K562 (cell line): Measurements from ENCODE around the gene GAL3ST2. TPM values are rescaled to one million over a fixed set of nuclear protein-coding genes. Genes with fewer than 3 reads are reported as not detected.

ENCODE experiments used
- ATAC-seq: fragments of 200-7000 bp; cut with Tn5 transposase; 3 replicates; pipeline ENCODE4 v1.9.1; 2020; ENCODE audit warnings: moderate library complexity
- BruUV-seq: library from RNA; stranded (reverse); fragments of 400-500 nt; replicated peaks from 2 replicates; lab custom pipeline; 2021; lab: Mats Ljungman, UMichigan
- CTCF ChIA-PET: fragments of 300-600 bp; formaldehyde crosslinking; extraction: SDS; loops from one replicate; lab custom pipeline; 2021; ENCODE audit warnings: low intra/inter-chr PET ratio; lab: Yijun Ruan, JAX
- POLR2A ChIA-PET: fragments of 300-600, 350-650 bp; sonication (Branson Sonifier 250); formaldehyde crosslinking; extraction: SDS; loops from one replicate; lab custom pipeline; 2021; ENCODE audit warnings: antibody characterized with exemption, inconsistent platforms; lab: Yijun Ruan, JAX
- DNase-seq, 4 experiments: peaks; one replicate each; pipeline versions ENCODE4 v3.0.0 to v3.0.0-alpha.2; 2011 to 2018; ENCODE audit warnings: low spot score in 3 of 4, mixed read lengths in 3 of 4; ENCODE audit errors: extremely low read depth in 1 of 4
- FAIRE-seq: peaks from 2 replicates; lab custom pipeline; 2011; peaks lifted over from hg19 to GRCh38; lab: Jason Lieb, UNC
- H2AFZ ChIP-seq: 2 replicates; pipeline ENCODE4 v1.6.0; 2011; ENCODE audit warnings: low read depth, low read length, control low read depth, inconsistent platforms
- H3K27ac ChIP-seq: fragments of 200-600 bp; 3 replicates; pipeline ENCODE4 v1.8.0; 2011; ENCODE audit warnings: low read depth, mild to moderate bottlenecking, control low read depth, inconsistent platforms, low read length, moderate library complexity, mixed read lengths; ENCODE audit errors: extremely low read depth
- H3K27me3 ChIP-seq, 2 experiments: fragments of 300-600 bp in 1 of 2; 2 replicates in 1 of 2; 3 replicates in 1 of 2; pipeline versions ENCODE4 v1.6.0 to v1.8.0; 2011; ENCODE audit warnings: inconsistent platforms in 2 of 2, low read length in 2 of 2, mild to moderate bottlenecking in 1 of 2, mixed read lengths in 1 of 2, moderate library complexity in 1 of 2; ENCODE audit not compliant: control insufficient read depth in 2 of 2, insufficient read depth in 2 of 2
- H3K36me3 ChIP-seq: fragments of 300-600 bp; 3 replicates; pipeline ENCODE4 v1.8.0; 2011; ENCODE audit warnings: mild to moderate bottlenecking, low read length, inconsistent platforms; ENCODE audit not compliant: control insufficient read depth, insufficient read depth
- H3K4me1 ChIP-seq, 2 experiments: fragments of 200-600 bp in 1 of 2; replicated peaks in 1 of 2; 2 replicates in 1 of 2; 3 replicates in 1 of 2; pipeline versions ENCODE4 v1.5.1 to v1.8.0; 2011; ENCODE audit warnings: inconsistent platforms in 2 of 2, low read length in 2 of 2, mild to moderate bottlenecking in 1 of 2, mixed read lengths in 1 of 2, moderate library complexity in 1 of 2; ENCODE audit not compliant: control insufficient read depth in 2 of 2, insufficient read depth in 2 of 2
- H3K4me2 ChIP-seq: 2 replicates; pipeline ENCODE4 v1.6.1; 2011; ENCODE audit warnings: low read length, control low read depth, inconsistent platforms, mixed read lengths; ENCODE audit not compliant: insufficient read depth
- H3K4me3 ChIP-seq: fragments of 200-600 bp; sonication (generic), shearing (Covaris generic); 2 replicates; pipeline ENCODE4 v1.5.1; 2016; ENCODE audit warnings: control low read depth, inconsistent platforms
- H3K79me2 ChIP-seq: fragments of 200-600 bp; 3 replicates; pipeline ENCODE4 v1.8.0; 2011; ENCODE audit warnings: low read length, inconsistent platforms; ENCODE audit not compliant: control insufficient read depth, insufficient read depth
- H3K9ac ChIP-seq, 2 experiments: 2 replicates each; pipeline versions ENCODE4 v1.6.0 to v1.6.1; 2011; ENCODE audit warnings: low read depth in 2 of 2, low read length in 2 of 2, control low read depth in 1 of 2, inconsistent platforms in 1 of 2, mild to moderate bottlenecking in 1 of 2, mixed read lengths in 1 of 2; ENCODE audit not compliant: insufficient read depth in 1 of 2
- H3K9me1 ChIP-seq: one replicate; pipeline ENCODE4 v1.6.0; 2011; ENCODE audit warnings: inconsistent platforms, mild to moderate bottlenecking, low read length, moderate library complexity; ENCODE audit not compliant: control insufficient read depth, insufficient read depth
- H3K9me3 ChIP-seq: replicated peaks from 2 replicates; pipeline ENCODE4 v1.5.1; 2011; ENCODE audit warnings: low read depth, low read length, inconsistent platforms; ENCODE audit not compliant: control insufficient read depth, insufficient read depth
- H4K20me1 ChIP-seq: replicated peaks from 2 replicates; pipeline ENCODE4 v1.6.1; 2011; ENCODE audit warnings: low read length, inconsistent platforms, mixed read lengths; ENCODE audit not compliant: control insufficient read depth, insufficient read depth
- NCOA1 ChIP-seq: fragments of 450-650 bp; IDR thresholded peaks from 2 replicates; pipeline ENCODE4 v1.6.1; 2016; ENCODE audit warnings: low read depth
- RBM34 ChIP-seq: fragments of 200-400 bp; formaldehyde crosslinking; IDR thresholded peaks from 2 replicates; pipeline ENCODE4 v1.6.1; 2018; ENCODE audit warnings: low read length, borderline replicate concordance; ENCODE audit not compliant: insufficient read depth
- SMAD3 ChIP-seq: fragments of 450-650 bp; formaldehyde crosslinking; conservative IDR thresholded peaks from 2 replicates; pipeline ENCODE4 v1.4.0; 2020; ENCODE audit warnings: mild to moderate bottlenecking
- TBP ChIP-seq: optimal IDR thresholded peaks from 2 replicates; pipeline ENCODE3; 2011; ENCODE audit warnings: low read depth, low read length, improper control_type of control experiment
- ZNF398 ChIP-seq: fragments of 250-450 bp; sonication (Bioruptor Pico); IDR thresholded peaks from 2 replicates; pipeline ENCODE4 v1.8.0; 2021; ENCODE audit warnings: moderate library complexity, mild to moderate bottlenecking, inconsistent platforms
- ZNF507 ChIP-seq: conservative IDR thresholded peaks from 2 replicates; pipeline ENCODE4 v1.6.1; 2017; ENCODE audit warnings: missing genetic modification characterization, missing compliant biosample characterization
- WGBS: fragments of 100-300 bp; shearing (Covaris generic); methylation state at CpG from one replicate; pipeline ENCODE4 v1.1.6; 2016; ENCODE audit warnings: low coverage, mixed read lengths; ENCODE audit not compliant: insufficient coverage; ENCODE audit errors: missing lambda C conversion rate; 5-methylcytosine and 5-hydroxymethylcytosine counted together
- in situ Hi-C: fragments of 300-500 bp; cut with MboI; formaldehyde crosslinking; loops from 4 replicates; pipeline ENCODE4 v1.15.0; 2018; ENCODE audit warnings: inconsistent platforms, mixed read lengths
- intact Hi-C: fragments of 100-400 bp; cut with micrococcal nuclease; formaldehyde crosslinking; loops from 2 replicates; pipeline ENCODE4 v1.14.2; 2022
- polyA plus RNA-seq, 8 experiments: library from polyadenylated mRNA; depleted of rRNA in 4 of 8; stranded (reverse) in 5 of 8; unstranded in 3 of 8; fragments of >200 nt; fragmentation: Nextera tagmentation in 2 of 8; fragmentation: Illumina TruSeq in 1 of 8; extraction: Ambion mirVana in 2 of 8; extraction: Trizol in 1 of 8; gene quantifications; 2 replicates each; pipeline versions ENCODE4 v1.2.1 to v1.2.3, GENCODE V29; 2011 to 2014; ENCODE audit warnings: inconsistent platforms in 1 of 8, missing spikeins in 1 of 8
- total RNA-seq, 7 experiments: library from RNA; depleted of rRNA in 6 of 7; stranded (reverse); fragments of >200 nt in 6 of 7; fragmentation: Illumina TruSeq in 2 of 7; extraction: Trizol in 2 of 7; gene quantifications; 2 replicates each; pipeline versions ENCODE4 v1.2.1 to v1.2.3, GENCODE V29; 2011 to 2021; ENCODE audit warnings: low replicate concordance in 1 of 7
- TF ChIP-seq, protein P1 (sequence below): fragments of 200-600 bp; sonication (generic); IDR thresholded peaks from one replicate; pipeline ENCODE4 v1.6.1; 2012; ENCODE audit warnings: mild to moderate bottlenecking, low read depth, low read length, inconsistent platforms

GAL3ST2 gene
- total and polyA plus RNA-seq, 9 of the 15 experiments (the other 6 are each of a cell fraction or from before 2014, with no cell fraction given) = 0.42 TPM; not detected in 8

- no peak for TF ChIP-seq ZNF398 (CRISPR knock-in tag)
- no peak for TF ChIP-seq SMAD3
- no peak for TF ChIP-seq NCOA1
- no peak for TF ChIP-seq RBM34
- TF ChIP-seq ZNF507 = no peak
These were observed 40.0 kb downstream of the GAL3ST2 start (continued) for GRCh38 chr2:241816431-241817121.

GRCh38 chr2:241817126-241817820, 40.7 kb downstream of the GAL3ST2 start:
- 0% methylated on average over 2 of the region's 16 CpGs for WGBS
- ChIA-PET CTCF (no interaction called here), POLR2A (no interaction called here)
- Histone ChIP-seq H3K9me3 (no peaks in the 10 kb centered on the region), H4K20me1 (no peaks in the 10 kb centered on the region), H3K4me2 (no peak overlapping the region), H2AFZ (no peak overlapping the region), H3K36me3 (no peaks in the 10 kb centered on the region), H3K9me1 (no peaks in the 10 kb centered on the region), H3K9ac (no peak overlapping the region), H3K79me2 (no peaks in the 10 kb centered on the region), H3K27ac (no peak overlapping the region), H3K27me3 (no peaks in the 10 kb centered on the region), H3K4me1 (peaks cover 0 to 77% of the 10 kb centered on the region in 2 experiments; a peak in 3 of 5 replicates), H3K4me3 (no peak overlapping the region)
- no peak for DNase-seq
- in situ Hi-C loops = no loop called here
- no peak for FAIRE-seq
- intact Hi-C loops = no loop called here
- no TSS peak for BruUV-seq
- ATAC-seq = no peak
- TF ChIP-seq, protein P1, sequence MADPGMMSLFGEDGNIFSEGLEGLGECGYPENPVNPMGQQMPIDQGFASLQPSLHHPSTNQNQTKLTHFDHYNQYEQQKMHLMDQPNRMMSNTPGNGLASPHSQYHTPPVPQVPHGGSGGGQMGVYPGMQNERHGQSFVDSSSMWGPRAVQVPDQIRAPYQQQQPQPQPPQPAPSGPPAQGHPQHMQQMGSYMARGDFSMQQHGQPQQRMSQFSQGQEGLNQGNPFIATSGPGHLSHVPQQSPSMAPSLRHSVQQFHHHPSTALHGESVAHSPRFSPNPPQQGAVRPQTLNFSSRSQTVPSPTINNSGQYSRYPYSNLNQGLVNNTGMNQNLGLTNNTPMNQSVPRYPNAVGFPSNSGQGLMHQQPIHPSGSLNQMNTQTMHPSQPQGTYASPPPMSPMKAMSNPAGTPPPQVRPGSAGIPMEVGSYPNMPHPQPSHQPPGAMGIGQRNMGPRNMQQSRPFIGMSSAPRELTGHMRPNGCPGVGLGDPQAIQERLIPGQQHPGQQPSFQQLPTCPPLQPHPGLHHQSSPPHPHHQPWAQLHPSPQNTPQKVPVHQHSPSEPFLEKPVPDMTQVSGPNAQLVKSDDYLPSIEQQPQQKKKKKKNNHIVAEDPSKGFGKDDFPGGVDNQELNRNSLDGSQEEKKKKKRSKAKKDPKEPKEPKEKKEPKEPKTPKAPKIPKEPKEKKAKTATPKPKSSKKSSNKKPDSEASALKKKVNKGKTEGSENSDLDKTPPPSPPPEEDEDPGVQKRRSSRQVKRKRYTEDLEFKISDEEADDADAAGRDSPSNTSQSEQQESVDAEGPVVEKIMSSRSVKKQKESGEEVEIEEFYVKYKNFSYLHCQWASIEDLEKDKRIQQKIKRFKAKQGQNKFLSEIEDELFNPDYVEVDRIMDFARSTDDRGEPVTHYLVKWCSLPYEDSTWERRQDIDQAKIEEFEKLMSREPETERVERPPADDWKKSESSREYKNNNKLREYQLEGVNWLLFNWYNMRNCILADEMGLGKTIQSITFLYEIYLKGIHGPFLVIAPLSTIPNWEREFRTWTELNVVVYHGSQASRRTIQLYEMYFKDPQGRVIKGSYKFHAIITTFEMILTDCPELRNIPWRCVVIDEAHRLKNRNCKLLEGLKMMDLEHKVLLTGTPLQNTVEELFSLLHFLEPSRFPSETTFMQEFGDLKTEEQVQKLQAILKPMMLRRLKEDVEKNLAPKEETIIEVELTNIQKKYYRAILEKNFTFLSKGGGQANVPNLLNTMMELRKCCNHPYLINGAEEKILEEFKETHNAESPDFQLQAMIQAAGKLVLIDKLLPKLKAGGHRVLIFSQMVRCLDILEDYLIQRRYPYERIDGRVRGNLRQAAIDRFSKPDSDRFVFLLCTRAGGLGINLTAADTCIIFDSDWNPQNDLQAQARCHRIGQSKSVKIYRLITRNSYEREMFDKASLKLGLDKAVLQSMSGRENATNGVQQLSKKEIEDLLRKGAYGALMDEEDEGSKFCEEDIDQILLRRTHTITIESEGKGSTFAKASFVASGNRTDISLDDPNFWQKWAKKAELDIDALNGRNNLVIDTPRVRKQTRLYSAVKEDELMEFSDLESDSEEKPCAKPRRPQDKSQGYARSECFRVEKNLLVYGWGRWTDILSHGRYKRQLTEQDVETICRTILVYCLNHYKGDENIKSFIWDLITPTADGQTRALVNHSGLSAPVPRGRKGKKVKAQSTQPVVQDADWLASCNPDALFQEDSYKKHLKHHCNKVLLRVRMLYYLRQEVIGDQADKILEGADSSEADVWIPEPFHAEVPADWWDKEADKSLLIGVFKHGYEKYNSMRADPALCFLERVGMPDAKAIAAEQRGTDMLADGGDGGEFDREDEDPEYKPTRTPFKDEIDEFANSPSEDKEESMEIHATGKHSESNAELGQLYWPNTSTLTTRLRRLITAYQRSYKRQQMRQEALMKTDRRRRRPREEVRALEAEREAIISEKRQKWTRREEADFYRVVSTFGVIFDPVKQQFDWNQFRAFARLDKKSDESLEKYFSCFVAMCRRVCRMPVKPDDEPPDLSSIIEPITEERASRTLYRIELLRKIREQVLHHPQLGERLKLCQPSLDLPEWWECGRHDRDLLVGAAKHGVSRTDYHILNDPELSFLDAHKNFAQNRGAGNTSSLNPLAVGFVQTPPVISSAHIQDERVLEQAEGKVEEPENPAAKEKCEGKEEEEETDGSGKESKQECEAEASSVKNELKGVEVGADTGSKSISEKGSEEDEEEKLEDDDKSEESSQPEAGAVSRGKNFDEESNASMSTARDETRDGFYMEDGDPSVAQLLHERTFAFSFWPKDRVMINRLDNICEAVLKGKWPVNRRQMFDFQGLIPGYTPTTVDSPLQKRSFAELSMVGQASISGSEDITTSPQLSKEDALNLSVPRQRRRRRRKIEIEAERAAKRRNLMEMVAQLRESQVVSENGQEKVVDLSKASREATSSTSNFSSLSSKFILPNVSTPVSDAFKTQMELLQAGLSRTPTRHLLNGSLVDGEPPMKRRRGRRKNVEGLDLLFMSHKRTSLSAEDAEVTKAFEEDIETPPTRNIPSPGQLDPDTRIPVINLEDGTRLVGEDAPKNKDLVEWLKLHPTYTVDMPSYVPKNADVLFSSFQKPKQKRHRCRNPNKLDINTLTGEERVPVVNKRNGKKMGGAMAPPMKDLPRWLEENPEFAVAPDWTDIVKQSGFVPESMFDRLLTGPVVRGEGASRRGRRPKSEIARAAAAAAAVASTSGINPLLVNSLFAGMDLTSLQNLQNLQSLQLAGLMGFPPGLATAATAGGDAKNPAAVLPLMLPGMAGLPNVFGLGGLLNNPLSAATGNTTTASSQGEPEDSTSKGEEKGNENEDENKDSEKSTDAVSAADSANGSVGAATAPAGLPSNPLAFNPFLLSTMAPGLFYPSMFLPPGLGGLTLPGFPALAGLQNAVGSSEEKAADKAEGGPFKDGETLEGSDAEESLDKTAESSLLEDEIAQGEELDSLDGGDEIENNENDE = no peak
- no peak for TF ChIP-seq TBP
